SHP77 treated with DMSO at 0.1 percent for 48 hours (cell line): Measurements from ENCODE around the gene KLHL20.
A peak's percentile ranks its signal among the peaks of the same experiment; 100 is the strongest.
"Not testable (repeated sequence)": the region's sequence is repeated elsewhere in the genome, so short reads cannot be mapped to it uniquely, and the experiment has no call there.

ENCODE experiments used
- DNase-seq: peaks from one replicate; lab custom pipeline; 2025; lab: John Stamatoyannopoulos, UW

The KLHL20 gene

GRCh38 chr1:173714759-173715537 lies at the start of gene KLHL20:
TSS of gene KLHL20 (plus strand) at chr1:173714981. CDS start at chr1:173716044, 1,063 bp downstream.
- DNase-seq = peak; percentile 78

- no peak for DNase-seq
These were observed 48.1 kb upstream of the KLHL20 start for GRCh38 chr1:173666646-173667045.

DNA sequence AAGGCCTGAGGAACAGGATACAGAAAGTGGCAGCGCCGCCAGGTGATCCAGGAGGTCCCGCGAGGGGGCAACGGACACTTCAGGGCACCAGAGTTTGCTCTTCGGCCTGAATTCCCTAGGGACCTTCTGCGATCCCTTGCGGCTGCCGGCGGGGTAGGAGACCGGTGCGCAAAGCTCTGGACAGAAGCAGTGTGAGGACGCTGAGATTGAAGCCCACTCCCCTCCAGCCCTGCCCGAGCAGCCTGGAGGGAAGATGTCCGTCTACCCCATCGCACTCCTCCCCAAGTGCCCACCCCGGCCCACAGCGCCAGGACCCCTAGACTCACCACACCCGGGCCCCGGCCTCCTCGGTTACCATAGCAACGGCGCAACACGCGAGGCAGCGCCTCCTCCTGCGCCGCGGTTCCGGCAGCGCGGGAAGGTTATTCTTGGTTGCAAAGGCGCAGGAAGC lies 45.3 kb upstream of the KLHL20 start, which contains the start of gene ANKRD45:
ANKRD45 (minus strand) TSS at position 361 of the 451 bp plus-strand sequence. CDS start 10,433 bp downstream, outside the sequence.
- DNase-seq = no peak

DNA sequence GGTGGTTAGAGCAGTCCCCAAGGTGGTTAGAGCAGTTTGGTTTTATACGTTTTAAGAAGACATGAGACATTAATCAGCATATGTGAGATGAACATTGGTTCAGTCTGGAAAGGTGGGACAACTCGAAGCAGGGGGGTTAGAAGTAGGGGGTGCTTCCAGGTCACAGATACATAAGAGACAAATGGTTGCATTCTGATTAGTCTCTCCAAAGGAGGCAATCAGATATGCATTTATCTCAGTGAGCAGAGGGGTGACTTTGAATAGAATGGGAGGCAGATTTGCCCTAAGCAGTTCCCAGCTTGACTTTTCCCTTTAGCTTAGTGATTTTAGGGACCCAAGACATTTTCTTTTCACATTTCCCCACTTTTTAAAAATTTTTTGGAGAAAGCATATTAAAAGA lies 40.3 kb upstream of the KLHL20 start:
- DNase-seq = not testable (repeated sequence)

- not testable (repeated sequence) for DNase-seq
These were observed 34.6 kb upstream of the KLHL20 start for GRCh38 chr1:173680152-173680551.

GRCh38 chr1:173682184-173682583 lies 32.6 kb upstream of the KLHL20 start:
- no peak for DNase-seq

- not testable (repeated sequence) for DNase-seq
These were observed 30.9 kb upstream of the KLHL20 start for GRCh38 chr1:173683838-173684237.

GRCh38 chr1:173685121-173685520 lies 29.7 kb upstream of the KLHL20 start:
- not testable (repeated sequence) for DNase-seq

DNA sequence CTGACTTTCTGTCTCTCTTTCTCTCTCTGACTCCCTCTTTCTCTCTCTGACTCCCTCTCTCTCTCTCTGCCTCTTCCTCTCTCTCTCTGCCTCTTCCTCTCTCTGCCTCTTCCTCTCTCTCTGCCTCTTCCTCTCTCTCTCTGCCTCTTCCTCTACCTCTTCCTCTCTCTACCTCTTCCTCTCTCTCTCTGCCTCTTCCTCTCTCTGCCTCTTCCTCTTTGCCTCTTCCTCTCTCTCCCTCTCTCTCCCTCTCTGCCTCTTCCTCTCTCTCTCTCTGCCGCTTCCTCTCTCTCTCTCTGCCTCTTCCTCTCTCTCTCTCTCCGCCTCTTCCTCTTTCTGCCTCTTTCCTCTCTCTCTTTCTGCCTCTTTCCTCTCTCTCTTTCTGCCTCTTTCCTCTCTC lies 26.5 kb upstream of the KLHL20 start:
- DNase-seq = no peak

GRCh38 chr1:173693238-173693637 lies 21.5 kb upstream of the KLHL20 start:
- no peak for DNase-seq

GRCh38 chr1:173701299-173701698 lies 13.5 kb upstream of the KLHL20 start:
- DNase-seq = not testable (repeated sequence)

- DNase-seq = no peak
These were observed 12.0 kb upstream of the KLHL20 start for GRCh38 chr1:173702736-173703135.

- no peak for DNase-seq
These were observed 9.7 kb upstream of the KLHL20 start for GRCh38 chr1:173705117-173705516.

- no peak for DNase-seq
These were observed 6.0 kb upstream of the KLHL20 start for GRCh38 chr1:173708787-173709186.

DNA sequence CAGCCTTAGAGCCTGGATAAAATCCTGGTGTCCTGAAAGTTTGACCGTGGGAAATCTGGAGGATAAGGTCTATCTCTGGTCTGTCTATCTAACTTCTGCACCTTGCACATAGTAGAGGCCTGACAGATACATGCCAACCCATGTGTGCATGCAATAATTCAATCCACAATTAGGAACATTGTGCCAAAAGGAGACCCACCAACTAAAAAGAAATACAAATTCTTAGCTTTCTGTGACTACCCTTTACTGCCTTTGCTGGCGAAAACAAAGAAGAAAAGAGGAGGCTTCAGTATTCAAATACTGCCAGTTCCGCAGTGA lies 381 bp upstream of the KLHL20 start:
- DNase-seq = no peak

- DNase-seq = peak; percentile 25
These were observed 710 bp downstream of the KLHL20 start for GRCh38 chr1:173715538-173715844.

- no peak for DNase-seq
These were observed 2.5 kb downstream of the KLHL20 start for GRCh38 chr1:173717238-173717637.

- DNase-seq = not testable (repeated sequence)
These were observed 16.6 kb downstream of the KLHL20 start for GRCh38 chr1:173731331-173731730.

- no peak for DNase-seq
These were observed 19.1 kb downstream of the KLHL20 start for GRCh38 chr1:173733912-173734311.

DNA sequence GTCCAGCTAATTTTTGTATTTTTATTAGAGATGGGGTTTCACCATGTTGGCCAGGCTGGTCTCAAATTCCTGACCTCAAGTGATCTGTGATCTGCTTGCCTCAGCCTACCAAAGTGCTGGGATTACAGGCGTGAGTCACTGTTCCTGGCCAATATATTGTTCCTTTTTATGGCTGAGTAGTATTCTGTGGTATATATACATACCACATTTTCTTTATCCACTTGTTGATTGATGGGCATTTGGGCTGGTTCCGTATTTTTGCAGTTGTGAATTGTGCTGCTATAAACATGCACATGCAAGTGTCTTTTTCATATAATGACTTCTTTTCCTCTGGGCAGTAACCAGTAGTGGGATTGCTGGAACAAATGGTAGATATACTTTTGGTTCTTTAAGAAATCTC lies 21.3 kb downstream of the KLHL20 start:
- DNase-seq = not testable (repeated sequence)

DNA sequence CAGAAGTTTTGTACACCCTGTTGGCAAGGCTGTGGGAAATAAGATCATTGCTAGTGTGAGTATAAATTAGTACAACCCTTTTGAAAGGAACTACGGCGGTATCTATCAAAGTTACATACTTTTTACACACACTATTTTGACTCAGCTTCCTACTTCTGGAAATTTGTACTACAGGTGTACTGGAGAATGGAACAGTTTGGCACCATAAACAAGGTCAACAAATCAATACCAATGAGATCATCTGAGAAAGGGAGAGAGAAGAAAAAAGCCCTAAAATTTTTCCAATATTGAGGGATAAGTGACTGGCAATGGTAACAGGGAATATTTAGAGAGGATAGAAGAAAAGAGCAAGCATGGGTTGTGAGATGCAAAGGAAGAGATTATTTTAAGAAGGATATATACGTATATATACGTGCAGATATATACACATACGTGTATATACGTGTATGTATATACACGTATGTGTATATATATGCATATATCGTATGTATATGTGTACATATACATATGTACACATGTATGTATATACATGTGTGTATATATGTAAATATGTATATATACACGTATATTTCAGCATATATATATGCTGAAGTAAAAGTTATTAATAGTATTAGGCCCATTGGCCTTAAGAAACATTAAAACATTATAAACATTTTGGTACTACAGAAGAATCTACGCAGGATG lies 27.6 kb downstream of the KLHL20 start:
- no peak for DNase-seq

GRCh38 chr1:173744651-173745050 lies 29.9 kb downstream of the KLHL20 start:
- no peak for DNase-seq

GRCh38 chr1:173749137-173749536 lies 34.4 kb downstream of the KLHL20 start:
- no peak for DNase-seq

DNA sequence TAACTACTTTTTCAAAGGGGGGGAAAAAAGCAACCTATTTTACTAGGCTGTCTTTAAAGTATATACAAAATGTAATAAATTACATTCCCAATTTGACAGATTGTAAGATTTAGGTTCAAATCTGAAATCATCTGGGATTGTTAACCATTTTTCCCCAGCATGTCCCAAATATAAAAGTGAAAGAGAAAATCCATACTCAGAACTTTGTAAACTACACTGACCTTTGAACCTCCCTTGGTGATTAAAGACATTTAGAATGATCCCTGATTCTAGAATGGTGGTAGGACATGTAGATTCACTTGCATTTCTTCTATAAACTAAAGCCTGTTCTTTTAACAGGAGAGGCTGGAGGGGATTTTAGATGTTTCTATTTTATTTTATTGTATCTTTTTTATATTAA lies 39.0 kb downstream of the KLHL20 start:
- DNase-seq = no peak
